Transverse colon (tissue), 4 donors: ENCODE results near the gene RIOX2.

Experiments
- EP300 ChIP-seq: sonication (generic); formaldehyde crosslinking; IDR thresholded peaks from one replicate; pipeline ENCODE4 v1.6.1; 2017; ENCODE audit warnings: antibody characterized with exemption, low read depth
- POLR2A ChIP-seq: fragments of 450-650 bp; IDR thresholded peaks from one replicate; pipeline ENCODE4 v1.6.1; 2016; ENCODE audit warnings: antibody characterized with exemption, mild to moderate bottlenecking, moderate library complexity
- POLR2AphosphoS5 ChIP-seq, 3 donors: sonication (generic); formaldehyde crosslinking; IDR thresholded peaks; one replicate each; pipeline ENCODE4 v1.6.1; 2016; ENCODE audit warnings: antibody characterized with exemption in 3 of 3
- TF ChIP-seq, protein P1 (sequence below), 5 experiments: fragments of 200-600 bp in 3 of 5; fragments of 450-650 bp in 2 of 5; sonication (generic) in 3 of 5; IDR thresholded peaks; 1 replicate in 2 of 5; 2 replicates in 3 of 5; pipeline ENCODE4 v1.5.1; 2016 to 2017; ENCODE audit warnings: antibody characterized with exemption in 5 of 5, inconsistent platforms in 3 of 5, mild to moderate bottlenecking in 2 of 5, moderate library complexity in 1 of 5

DNA sequence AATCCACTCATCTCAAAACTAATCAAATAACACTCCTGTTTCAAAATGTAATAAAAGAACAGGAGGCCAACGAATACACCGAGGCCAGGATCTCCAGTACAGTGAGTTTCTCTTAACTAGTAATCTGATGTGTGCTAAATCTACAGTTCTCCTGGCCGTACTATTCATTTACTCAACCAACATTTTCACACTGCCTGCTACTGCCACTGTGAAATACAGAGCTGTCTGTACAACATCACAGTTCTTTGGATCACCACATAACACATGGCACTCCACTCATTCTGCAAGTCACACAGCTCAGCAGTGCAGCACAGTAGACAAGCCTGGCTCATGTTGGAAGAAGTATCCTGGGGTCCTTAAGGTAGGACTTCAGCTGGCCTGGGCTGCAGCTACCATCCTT is 21.9 kb downstream of the RIOX2 start:
- TF ChIP-seq, protein P1, sequence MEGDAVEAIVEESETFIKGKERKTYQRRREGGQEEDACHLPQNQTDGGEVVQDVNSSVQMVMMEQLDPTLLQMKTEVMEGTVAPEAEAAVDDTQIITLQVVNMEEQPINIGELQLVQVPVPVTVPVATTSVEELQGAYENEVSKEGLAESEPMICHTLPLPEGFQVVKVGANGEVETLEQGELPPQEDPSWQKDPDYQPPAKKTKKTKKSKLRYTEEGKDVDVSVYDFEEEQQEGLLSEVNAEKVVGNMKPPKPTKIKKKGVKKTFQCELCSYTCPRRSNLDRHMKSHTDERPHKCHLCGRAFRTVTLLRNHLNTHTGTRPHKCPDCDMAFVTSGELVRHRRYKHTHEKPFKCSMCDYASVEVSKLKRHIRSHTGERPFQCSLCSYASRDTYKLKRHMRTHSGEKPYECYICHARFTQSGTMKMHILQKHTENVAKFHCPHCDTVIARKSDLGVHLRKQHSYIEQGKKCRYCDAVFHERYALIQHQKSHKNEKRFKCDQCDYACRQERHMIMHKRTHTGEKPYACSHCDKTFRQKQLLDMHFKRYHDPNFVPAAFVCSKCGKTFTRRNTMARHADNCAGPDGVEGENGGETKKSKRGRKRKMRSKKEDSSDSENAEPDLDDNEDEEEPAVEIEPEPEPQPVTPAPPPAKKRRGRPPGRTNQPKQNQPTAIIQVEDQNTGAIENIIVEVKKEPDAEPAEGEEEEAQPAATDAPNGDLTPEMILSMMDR (IDR thresholded peaks at IDR 0.05) = no peak
- TF ChIP-seq POLR2AphosphoS5 (IDR thresholded peaks at IDR 0.05) = no peak
- TF ChIP-seq EP300 = no peak
- no peak for TF ChIP-seq POLR2A
